Tibial nerve (tissue), 3 donors: ENCODE results near the gene DENR.

Experiments used
- POLR2A ChIP-seq, 2 donors: fragments of 450-650 bp; IDR thresholded peaks; one replicate each; pipeline ENCODE4 v1.6.1; 2017; ENCODE audit warnings: antibody characterized with exemption in 2 of 2, mild to moderate bottlenecking in 2 of 2, moderate library complexity in 2 of 2
- TF ChIP-seq, protein P1 (sequence below), 5 experiments: fragments of 200-600 bp in 3 of 5; fragments of 450-650 bp in 2 of 5; sonication (generic) in 3 of 5; IDR thresholded peaks; one replicate each; pipeline ENCODE4 v1.5.1; 2016 to 2019; ENCODE audit warnings: antibody characterized with exemption in 5 of 5, mild to moderate bottlenecking in 3 of 5, moderate library complexity in 2 of 5

GRCh38 chr12:122803937-122804336 is 51.3 kb downstream of the DENR start:
- TF ChIP-seq POLR2A (IDR thresholded peaks at IDR 0.05): no peak
- TF ChIP-seq, protein P1, sequence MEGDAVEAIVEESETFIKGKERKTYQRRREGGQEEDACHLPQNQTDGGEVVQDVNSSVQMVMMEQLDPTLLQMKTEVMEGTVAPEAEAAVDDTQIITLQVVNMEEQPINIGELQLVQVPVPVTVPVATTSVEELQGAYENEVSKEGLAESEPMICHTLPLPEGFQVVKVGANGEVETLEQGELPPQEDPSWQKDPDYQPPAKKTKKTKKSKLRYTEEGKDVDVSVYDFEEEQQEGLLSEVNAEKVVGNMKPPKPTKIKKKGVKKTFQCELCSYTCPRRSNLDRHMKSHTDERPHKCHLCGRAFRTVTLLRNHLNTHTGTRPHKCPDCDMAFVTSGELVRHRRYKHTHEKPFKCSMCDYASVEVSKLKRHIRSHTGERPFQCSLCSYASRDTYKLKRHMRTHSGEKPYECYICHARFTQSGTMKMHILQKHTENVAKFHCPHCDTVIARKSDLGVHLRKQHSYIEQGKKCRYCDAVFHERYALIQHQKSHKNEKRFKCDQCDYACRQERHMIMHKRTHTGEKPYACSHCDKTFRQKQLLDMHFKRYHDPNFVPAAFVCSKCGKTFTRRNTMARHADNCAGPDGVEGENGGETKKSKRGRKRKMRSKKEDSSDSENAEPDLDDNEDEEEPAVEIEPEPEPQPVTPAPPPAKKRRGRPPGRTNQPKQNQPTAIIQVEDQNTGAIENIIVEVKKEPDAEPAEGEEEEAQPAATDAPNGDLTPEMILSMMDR (IDR thresholded peaks at IDR 0.05): no peak
